Measurements from ENCODE around the gene ARHGEF7. TPM values are rescaled to one million over a fixed set of nuclear protein-coding genes. Genes with fewer than 3 reads are reported as not detected.

Gene ARHGEF7
- total and polyA plus RNA-seq, 2 experiments from 2014 or later: 30.1 to 46.8 TPM

DNA sequence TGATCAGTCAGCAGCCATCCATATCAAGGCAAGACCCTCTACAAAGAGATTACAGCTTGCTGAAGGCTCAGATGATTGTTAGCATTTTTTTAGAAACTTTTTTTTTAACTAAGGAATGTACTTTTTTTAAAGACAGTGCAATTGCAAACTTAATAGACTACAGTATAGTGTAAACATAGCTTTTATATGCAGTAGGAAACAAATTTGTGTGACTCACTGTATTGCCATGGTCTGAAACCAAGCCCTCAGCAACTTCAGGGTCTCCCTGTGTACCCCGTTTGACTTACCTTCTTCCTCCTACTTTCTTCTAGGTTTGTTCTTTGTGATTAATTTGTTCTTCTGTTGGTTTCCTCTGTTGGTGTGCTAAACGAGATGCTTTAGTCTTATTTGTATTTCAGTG is 112.3 kb downstream of the ARHGEF7 start:
- no peaks in the 10 kb centered on the region for H3K9me3 ChIP-seq (ENCODE audit: low read depth)
- TF ChIP-seq, protein P1, sequence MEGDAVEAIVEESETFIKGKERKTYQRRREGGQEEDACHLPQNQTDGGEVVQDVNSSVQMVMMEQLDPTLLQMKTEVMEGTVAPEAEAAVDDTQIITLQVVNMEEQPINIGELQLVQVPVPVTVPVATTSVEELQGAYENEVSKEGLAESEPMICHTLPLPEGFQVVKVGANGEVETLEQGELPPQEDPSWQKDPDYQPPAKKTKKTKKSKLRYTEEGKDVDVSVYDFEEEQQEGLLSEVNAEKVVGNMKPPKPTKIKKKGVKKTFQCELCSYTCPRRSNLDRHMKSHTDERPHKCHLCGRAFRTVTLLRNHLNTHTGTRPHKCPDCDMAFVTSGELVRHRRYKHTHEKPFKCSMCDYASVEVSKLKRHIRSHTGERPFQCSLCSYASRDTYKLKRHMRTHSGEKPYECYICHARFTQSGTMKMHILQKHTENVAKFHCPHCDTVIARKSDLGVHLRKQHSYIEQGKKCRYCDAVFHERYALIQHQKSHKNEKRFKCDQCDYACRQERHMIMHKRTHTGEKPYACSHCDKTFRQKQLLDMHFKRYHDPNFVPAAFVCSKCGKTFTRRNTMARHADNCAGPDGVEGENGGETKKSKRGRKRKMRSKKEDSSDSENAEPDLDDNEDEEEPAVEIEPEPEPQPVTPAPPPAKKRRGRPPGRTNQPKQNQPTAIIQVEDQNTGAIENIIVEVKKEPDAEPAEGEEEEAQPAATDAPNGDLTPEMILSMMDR (IDR thresholded peaks at IDR 0.05; ENCODE audit: poor library complexity): no peak
- H4K20me1 ChIP-seq (ENCODE audit: insufficient read depth, poor library complexity, severe bottlenecking): peaks cover 55% of the 10 kb centered on the region
- no peak overlapping the region for H3K4me3 ChIP-seq
- H3K4me2 ChIP-seq: no peak overlapping the region
- peaks cover 67% of the 10 kb centered on the region for H3K79me2 ChIP-seq
- H3K27me3 ChIP-seq: no peaks in the 10 kb centered on the region
- no peak overlapping the region for H3K27ac ChIP-seq
- H2AFZ ChIP-seq: no peak overlapping the region
- H3K9me2 ChIP-seq (replicated peaks; ENCODE audit: insufficient read depth): no peaks in the 10 kb centered on the region
- no peaks in the 10 kb centered on the region for H3K36me3 ChIP-seq (replicated peaks; ENCODE audit: insufficient read depth, low read depth)
- DNase-seq (ENCODE audit: low spot score): no peak
- WGBS (ENCODE audit: low lambda C conversion rate, missing lambda C conversion rate): 78% methylated on average over 2 of the region's 2 CpGs
- H3K4me1 ChIP-seq (ENCODE audit: insufficient read depth): no peaks in the 10 kb centered on the region

DNA sequence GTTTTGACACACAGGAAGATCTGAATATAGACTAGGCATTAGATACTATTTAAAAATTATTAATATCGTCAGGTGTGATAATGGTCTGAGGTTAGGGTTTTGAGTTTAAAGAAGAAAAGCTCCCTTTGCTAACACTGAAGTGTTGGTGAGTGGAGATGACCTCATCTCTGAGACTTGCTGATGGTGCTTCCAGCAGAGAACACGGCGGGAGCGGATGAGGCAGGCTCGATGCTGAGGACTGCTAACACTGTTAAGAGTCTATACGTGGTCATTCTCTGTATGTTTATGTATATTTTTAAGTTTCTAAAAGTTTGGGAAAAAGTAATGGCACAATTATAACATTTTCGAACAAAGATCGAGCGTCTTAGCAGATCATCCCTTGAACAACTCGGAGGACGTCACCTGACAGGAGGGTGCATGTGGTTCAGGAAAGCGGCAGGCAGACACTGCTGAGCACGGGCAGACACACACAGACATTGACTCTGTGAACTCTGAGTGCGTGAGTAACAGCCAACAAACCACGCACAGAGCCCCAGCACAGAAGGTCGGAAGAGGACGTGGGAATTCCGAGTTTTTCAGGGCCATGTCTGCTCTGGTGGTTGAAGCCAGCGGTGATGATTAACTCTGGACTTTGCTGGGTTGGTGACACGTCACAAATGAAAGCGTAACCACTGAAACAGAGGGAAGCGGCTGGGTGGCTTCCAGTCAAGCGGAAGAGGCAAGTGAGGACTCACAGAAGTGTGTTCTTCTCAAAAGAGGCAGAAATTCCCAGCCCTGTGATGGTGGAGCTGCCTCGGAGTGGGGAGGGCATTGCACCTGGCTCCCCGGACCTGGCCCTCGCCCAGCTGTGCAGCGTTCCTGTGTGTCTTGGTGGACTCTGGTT is 113.4 kb downstream of the ARHGEF7 start:
- H4K20me1 ChIP-seq (ENCODE audit: insufficient read depth, poor library complexity, severe bottlenecking): peaks cover 57% of the 10 kb centered on the region
- H3K36me3 ChIP-seq (replicated peaks; ENCODE audit: insufficient read depth, low read depth): no peaks in the 10 kb centered on the region
- TF ChIP-seq EZH2 (IDR thresholded peaks at IDR 0.05; ENCODE audit: borderline replicate concordance) (no peak), EZH2phosphoT487 (IDR thresholded peaks at IDR 0.05; ENCODE audit: low read depth, severe bottlenecking, unreplicated experiment) (no peak)
- TF ChIP-seq, protein P1 (IDR thresholded peaks at IDR 0.05; ENCODE audit: poor library complexity): no peak
- H3K27me3 ChIP-seq: no peaks in the 10 kb centered on the region
- H3K4me2 ChIP-seq: no peak overlapping the region
- no peak overlapping the region for H2AFZ ChIP-seq
- H3K79me2 ChIP-seq: peaks cover 63% of the 10 kb centered on the region
- no peaks in the 10 kb centered on the region for H3K9me3 ChIP-seq (ENCODE audit: low read depth)
- H3K9me2 ChIP-seq (replicated peaks; ENCODE audit: insufficient read depth): no peaks in the 10 kb centered on the region
- 93% methylated on average over 27 of the region's 27 CpGs for WGBS (ENCODE audit: low lambda C conversion rate, missing lambda C conversion rate)
- no peak for DNase-seq (ENCODE audit: low spot score)
- H3K27ac ChIP-seq: no peak overlapping the region
- H3K4me3 ChIP-seq: no peak overlapping the region
- H3K4me1 ChIP-seq (ENCODE audit: insufficient read depth): no peaks in the 10 kb centered on the region

DNA sequence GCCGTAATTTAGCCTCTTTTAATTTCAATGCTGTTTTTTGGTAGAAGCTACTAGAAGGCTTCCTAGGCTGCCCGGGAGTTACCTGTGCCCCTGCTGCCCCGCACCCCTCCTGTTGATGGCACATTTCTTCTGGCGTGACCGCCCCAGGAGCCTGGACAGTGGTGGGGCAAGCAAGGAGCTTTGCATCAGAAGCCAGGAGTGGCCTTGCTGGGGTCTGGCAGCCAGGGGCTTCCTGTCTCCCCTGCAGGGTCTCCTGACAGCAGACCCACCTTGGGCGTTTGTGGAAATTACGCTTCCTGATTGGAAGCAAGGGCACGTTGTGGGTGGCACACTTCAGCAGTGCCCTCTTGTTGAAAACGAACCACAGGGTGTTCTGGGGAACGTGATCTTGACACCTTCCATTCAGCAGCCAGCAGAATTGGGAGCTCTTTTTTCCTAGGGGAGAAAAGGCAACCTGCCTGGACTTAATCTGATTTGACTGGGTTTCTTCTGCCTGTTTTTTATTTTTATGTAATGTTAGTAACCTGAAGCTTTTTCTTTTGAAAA is 115.3 kb downstream of the ARHGEF7 start:
- Histone ChIP-seq H3K27ac (no peak overlapping the region), H3K79me2 (peaks cover 44% of the 10 kb centered on the region), H3K9me3 (ENCODE audit: low read depth) (no peaks in the 10 kb centered on the region), H4K20me1 (ENCODE audit: insufficient read depth, poor library complexity, severe bottlenecking) (peaks cover 39% of the 10 kb centered on the region), H3K4me2 (no peak overlapping the region), H3K27me3 (no peaks in the 10 kb centered on the region), H3K36me3 (replicated peaks; ENCODE audit: insufficient read depth, low read depth) (no peaks in the 10 kb centered on the region), H3K4me3 (no peak overlapping the region), H3K9me2 (replicated peaks; ENCODE audit: insufficient read depth) (no peaks in the 10 kb centered on the region), H3K4me1 (ENCODE audit: insufficient read depth) (no peaks in the 10 kb centered on the region), H2AFZ (no peak overlapping the region)
- TF ChIP-seq EZH2 (IDR thresholded peaks at IDR 0.05; ENCODE audit: borderline replicate concordance) (no peak), EZH2phosphoT487 (IDR thresholded peaks at IDR 0.05; ENCODE audit: low read depth, severe bottlenecking, unreplicated experiment) (no peak)
- TF ChIP-seq, protein P1 (IDR thresholded peaks at IDR 0.05; ENCODE audit: poor library complexity): no peak
- 88% methylated on average over 10 of the region's 10 CpGs for WGBS (ENCODE audit: low lambda C conversion rate, missing lambda C conversion rate)
- DNase-seq (ENCODE audit: low spot score): no peak
